ENCODE data around the gene RNF103. TPM values are rescaled to one million over a fixed set of nuclear protein-coding genes. Genes with fewer than 3 reads are reported as not detected.

RNF103 gene
- total RNA-seq, 3 donors from 2014 or later, result 35.4 to 60.3 (median 37.4) TPM

GRCh38 chr2:86661333-86661732 lies 37.7 kb upstream of the RNF103 start:
- Histone ChIP-seq H3K4me1 (no peaks in the 10 kb centered on the region), H3K36me3 (no peaks in the 10 kb centered on the region), H3K27me3 (no peaks in the 10 kb centered on the region), H3K27ac (no peak overlapping the region), H3K9me3 (peaks cover 5 to 7% of the 10 kb centered on the region in 2 donors), H3K4me3 (no peak overlapping the region)
- intact Hi-C loops (cut with DNase I; ENCODE audit: low total_unique reads), result no loop called here
- no peak for DNase-seq (ENCODE audit: low spot score in 2 of 2)
- TF ChIP-seq POLR2A (IDR thresholded peaks at IDR 0.05) (no peak), CTCF (IDR thresholded peaks at IDR 0.05) (no peak), POLR2AphosphoS5 (IDR thresholded peaks at IDR 0.05) (no peak)

- no peak for DNase-seq (ENCODE audit: low spot score in 2 of 2)
- Histone ChIP-seq H3K4me1 (no peaks in the 10 kb centered on the region), H3K36me3 (no peaks in the 10 kb centered on the region), H3K27ac (no peak overlapping the region), H3K4me3 (no peak overlapping the region), H3K9me3 (peaks cover 0 to 25% of the 10 kb centered on the region in 2 donors), H3K27me3 (no peaks in the 10 kb centered on the region)
- TF ChIP-seq POLR2AphosphoS5 (IDR thresholded peaks at IDR 0.05) (no peak), CTCF (IDR thresholded peaks at IDR 0.05) (no peak), POLR2A (IDR thresholded peaks at IDR 0.05) (no peak)
- intact Hi-C loops (cut with DNase I; ENCODE audit: low total_unique reads), result no loop called here
Observed at GRCh38 chr2:86650188-86650587, 26.5 kb upstream of the RNF103 start.

GRCh38 chr2:86649119-86649947 lies 25.7 kb upstream of the RNF103 start:
- no peaks in the 10 kb centered on the region for H3K36me3 ChIP-seq
- H3K27me3 ChIP-seq, result no peaks in the 10 kb centered on the region
- no peak for DNase-seq (ENCODE audit: low spot score in 2 of 2)
- intact Hi-C loops (cut with DNase I; ENCODE audit: low total_unique reads), result no loop called here
- no peak overlapping the region for H3K27ac ChIP-seq
- no peak for TF ChIP-seq CTCF (IDR thresholded peaks at IDR 0.05)
- no peak for TF ChIP-seq POLR2AphosphoS5 (IDR thresholded peaks at IDR 0.05)
- no peak for TF ChIP-seq POLR2A (IDR thresholded peaks at IDR 0.05)
- no peak overlapping the region for H3K4me3 ChIP-seq
- no peaks in the 10 kb centered on the region for H3K4me1 ChIP-seq
- peaks cover 0 to 25% of the 10 kb centered on the region in 2 donors for H3K9me3 ChIP-seq

GRCh38 chr2:86648681-86649080 lies 25.0 kb upstream of the RNF103 start:
- intact Hi-C loops (cut with DNase I; ENCODE audit: low total_unique reads), result no loop called here
- H3K36me3 ChIP-seq, result no peaks in the 10 kb centered on the region
- H3K27me3 ChIP-seq, result no peaks in the 10 kb centered on the region
- H3K27ac ChIP-seq, result no peak overlapping the region
- TF ChIP-seq POLR2A (IDR thresholded peaks at IDR 0.05) (no peak), CTCF (IDR thresholded peaks at IDR 0.05) (no peak), POLR2AphosphoS5 (IDR thresholded peaks at IDR 0.05) (no peak)
- no peak overlapping the region for H3K4me3 ChIP-seq
- peaks cover 0 to 25% of the 10 kb centered on the region in 2 donors for H3K9me3 ChIP-seq
- no peak for DNase-seq (ENCODE audit: low spot score in 2 of 2)
- no peaks in the 10 kb centered on the region for H3K4me1 ChIP-seq

GRCh38 chr2:86646865-86647264 lies 23.2 kb upstream of the RNF103 start:
- intact Hi-C loops (cut with DNase I; ENCODE audit: low total_unique reads), result no loop called here
- Histone ChIP-seq H3K4me3 (no peak overlapping the region), H3K27me3 (no peaks in the 10 kb centered on the region), H3K36me3 (no peaks in the 10 kb centered on the region), H3K27ac (no peak overlapping the region), H3K4me1 (no peaks in the 10 kb centered on the region), H3K9me3 (peaks cover 0 to 25% of the 10 kb centered on the region in 2 donors)
- DNase-seq (ENCODE audit: low spot score in 2 of 2), result no peak
- TF ChIP-seq POLR2A (IDR thresholded peaks at IDR 0.05), result no peak
- TF ChIP-seq CTCF (IDR thresholded peaks at IDR 0.05), result no peak
- no peak for TF ChIP-seq POLR2AphosphoS5 (IDR thresholded peaks at IDR 0.05)

Measured in breast epithelium (tissue), 4 donors.